K562 (cell line): ENCODE data around the gene GHDC. TPM values are rescaled to one million over a fixed set of nuclear protein-coding genes. Genes with fewer than 3 reads are reported as not detected.

Experiments
- EP300 ChIP-seq: IDR thresholded peaks from 2 replicates; pipeline ENCODE4 v1.6.1; 2012; ENCODE audit warnings: low read length, improper control_type of control experiment
- SAP30 ChIP-seq: fragments of 200-600 bp; sonication (generic); IDR thresholded peaks from 2 replicates; pipeline ENCODE4 v1.6.1; 2012; ENCODE audit warnings: borderline replicate concordance, low read depth, mild to moderate bottlenecking, moderate library complexity, low read length, control low read depth, inconsistent platforms; ENCODE audit not compliant: insufficient read depth, poor library complexity, severe bottlenecking
- SMARCA5 ChIP-seq: fragments of 450-650 bp; IDR thresholded peaks from 2 replicates; pipeline ENCODE4 v1.6.1; 2016
- polyA plus RNA-seq, 8 experiments: library from polyadenylated mRNA; depleted of rRNA in 4 of 8; stranded (reverse) in 5 of 8; unstranded in 3 of 8; fragments of >200 nt; fragmentation: Nextera tagmentation in 2 of 8; fragmentation: Illumina TruSeq in 1 of 8; extraction: Ambion mirVana in 2 of 8; extraction: Trizol in 1 of 8; gene quantifications; 2 replicates each; pipeline versions ENCODE4 v1.2.1 to v1.2.3, GENCODE V29; 2011 to 2014; ENCODE audit warnings: inconsistent platforms in 1 of 8, missing spikeins in 1 of 8
- total RNA-seq, 7 experiments: library from RNA; depleted of rRNA in 6 of 7; stranded (reverse); fragments of >200 nt in 6 of 7; fragmentation: Illumina TruSeq in 2 of 7; extraction: Trizol in 2 of 7; gene quantifications; 2 replicates each; pipeline versions ENCODE4 v1.2.1 to v1.2.3, GENCODE V29; 2011 to 2021; ENCODE audit warnings: low replicate concordance in 1 of 7
- TF ChIP-seq, protein P1 (sequence below): fragments of 450-650 bp; IDR thresholded peaks from 2 replicates; pipeline ENCODE4 v1.6.1; 2016; ENCODE audit warnings: borderline replicate concordance
- TF ChIP-seq, protein P2 (sequence below): fragments of 250-450 bp; sonication (Bioruptor Pico); IDR thresholded peaks from 2 replicates; pipeline ENCODE4 v1.4.0; 2020

Gene GHDC
- total and polyA plus RNA-seq, 9 of the 15 experiments (the other 6 are each of a cell fraction or from before 2014, with no cell fraction given) = 0.65 to 23.2 (median 11.2) TPM

- TF ChIP-seq, protein P1, sequence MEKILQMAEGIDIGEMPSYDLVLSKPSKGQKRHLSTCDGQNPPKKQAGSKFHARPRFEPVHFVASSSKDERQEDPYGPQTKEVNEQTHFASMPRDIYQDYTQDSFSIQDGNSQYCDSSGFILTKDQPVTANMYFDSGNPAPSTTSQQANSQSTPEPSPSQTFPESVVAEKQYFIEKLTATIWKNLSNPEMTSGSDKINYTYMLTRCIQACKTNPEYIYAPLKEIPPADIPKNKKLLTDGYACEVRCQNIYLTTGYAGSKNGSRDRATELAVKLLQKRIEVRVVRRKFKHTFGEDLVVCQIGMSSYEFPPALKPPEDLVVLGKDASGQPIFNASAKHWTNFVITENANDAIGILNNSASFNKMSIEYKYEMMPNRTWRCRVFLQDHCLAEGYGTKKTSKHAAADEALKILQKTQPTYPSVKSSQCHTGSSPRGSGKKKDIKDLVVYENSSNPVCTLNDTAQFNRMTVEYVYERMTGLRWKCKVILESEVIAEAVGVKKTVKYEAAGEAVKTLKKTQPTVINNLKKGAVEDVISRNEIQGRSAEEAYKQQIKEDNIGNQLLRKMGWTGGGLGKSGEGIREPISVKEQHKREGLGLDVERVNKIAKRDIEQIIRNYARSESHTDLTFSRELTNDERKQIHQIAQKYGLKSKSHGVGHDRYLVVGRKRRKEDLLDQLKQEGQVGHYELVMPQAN = peak; percentile 70; the same call in 1 of the 2 replicates
- TF ChIP-seq EP300 (no peak), SAP30 (peak; percentile 52), SMARCA5 (0 out of 2 replicates have a peak, but pooled peaks have one; percentile 26)
- TF ChIP-seq, protein P2, sequence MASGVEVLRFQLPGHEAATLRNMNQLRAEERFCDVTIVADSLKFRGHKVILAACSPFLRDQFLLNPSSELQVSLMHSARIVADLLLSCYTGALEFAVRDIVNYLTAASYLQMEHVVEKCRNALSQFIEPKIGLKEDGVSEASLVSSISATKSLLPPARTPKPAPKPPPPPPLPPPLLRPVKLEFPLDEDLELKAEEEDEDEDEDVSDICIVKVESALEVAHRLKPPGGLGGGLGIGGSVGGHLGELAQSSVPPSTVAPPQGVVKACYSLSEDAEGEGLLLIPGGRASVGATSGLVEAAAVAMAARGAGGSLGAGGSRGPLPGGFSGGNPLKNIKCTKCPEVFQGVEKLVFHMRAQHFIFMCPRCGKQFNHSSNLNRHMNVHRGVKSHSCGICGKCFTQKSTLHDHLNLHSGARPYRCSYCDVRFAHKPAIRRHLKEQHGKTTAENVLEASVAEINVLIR (CRISPR knock-in tag) = no peak
These were observed at the start of gene GHDC (continued) for GRCh38 chr17:42193969-42194899.
